Upper lobe of left lung (tissue), 6 donors: ENCODE data around the gene TMEM184A. TPM values are rescaled to one million over a fixed set of nuclear protein-coding genes. Genes with fewer than 3 reads are reported as not detected.

ENCODE experiments used
- ATAC-seq, 2 donors: fragments of 200-7000 bp; cut with Tn5 transposase; one replicate each; pipeline ENCODE4 v1.9.1; 2022; ENCODE audit warnings: mild to moderate bottlenecking in 2 of 2, moderate library complexity in 2 of 2; ENCODE audit not compliant: low FRiP score in 2 of 2
- DNase-seq, 2 donors: peaks; one replicate each; pipeline ENCODE4 v3.0.0-alpha.2; 2019 to 2020
- H3K27ac ChIP-seq, 4 donors: fragments of 200-600 bp; sonication (generic); one replicate each; pipeline ENCODE4 v1.5.1; 2016 to 2019
- H3K27me3 ChIP-seq, 4 donors: fragments of 200-600 bp; sonication (generic); one replicate each; pipeline ENCODE4 v1.5.1; 2017 to 2019
- H3K36me3 ChIP-seq, 4 donors: fragments of 200-600 bp; sonication (generic); one replicate each; pipeline ENCODE4 v1.5.1; 2016 to 2019
- H3K4me1 ChIP-seq, 4 donors: fragments of 200-600 bp; sonication (generic); one replicate each; pipeline ENCODE4 v1.5.1; 2018 to 2019
- H3K4me3 ChIP-seq, 4 donors: fragments of 200-600 bp; sonication (generic); one replicate each; pipeline ENCODE4 v1.5.1; 2017 to 2019; ENCODE audit warnings: mild to moderate bottlenecking in 2 of 4, moderate library complexity in 1 of 4
- H3K9me3 ChIP-seq, 4 donors: fragments of 200-600 bp; sonication (generic); one replicate each; pipeline ENCODE4 v1.5.1; 2018 to 2019
- EP300 ChIP-seq, 4 donors: sonication (generic); formaldehyde crosslinking; IDR thresholded peaks; one replicate each; pipeline ENCODE4 v1.5.1; 2017; ENCODE audit warnings: antibody characterized with exemption in 4 of 4, control low read depth in 2 of 4
- POLR2A ChIP-seq, 4 donors: fragments of 450-650 bp; IDR thresholded peaks; one replicate each; pipeline ENCODE4 v1.5.1; 2016 to 2017; ENCODE audit warnings: antibody characterized with exemption in 4 of 4, mild to moderate bottlenecking in 2 of 4
- POLR2AphosphoS5 ChIP-seq, 2 donors: sonication (generic); formaldehyde crosslinking; IDR thresholded peaks; one replicate each; pipeline ENCODE4 v1.5.1; 2017; ENCODE audit warnings: antibody characterized with exemption in 2 of 2
- WGBS, 2 donors: methylation state at CpG; one replicate each; pipeline ENCODE4 v1.1.5; 2017 to 2018; 5-methylcytosine and 5-hydroxymethylcytosine counted together
- total RNA-seq, 6 donors: library from RNA; depleted of rRNA in 4 of 6; stranded (reverse); fragments of >200 nt in 4 of 6; gene quantifications; one replicate each; pipeline versions ENCODE4 v1.1.0 to v1.2.1, GENCODE V29; 2016 to 2021
- TF ChIP-seq, protein P1 (sequence below), 6 experiments: fragments of 450-650 bp in 4 of 6; fragments of 200-600 bp in 2 of 6; sonication (generic) in 2 of 6; IDR thresholded peaks; one replicate each; pipeline ENCODE4 v1.5.1; 2016 to 2019; ENCODE audit warnings: antibody characterized with exemption in 6 of 6
- donor health status: DM: no; HTN: no; CAD: no; lungs with moderate emphysema.
- donor health status: DM: no; HTN: yes; CAD: no; lungs with severe emphysema.

TMEM184A gene
- total RNA-seq, 6 donors from 2014 or later, result 5.0 to 11.7 (median 10.4) TPM

- Histone ChIP-seq H3K27ac (no peak overlapping the region), H3K27me3 (no peaks in the 10 kb centered on the region), H3K4me1 (peaks cover 12 to 32% (median 23%) of the 10 kb centered on the region in 4 donors), H3K36me3 (peaks cover 17 to 61% (median 55%) of the 10 kb centered on the region in 4 donors), H3K9me3 (no peaks in the 10 kb centered on the region), H3K4me3 (no peak overlapping the region)
- TF ChIP-seq, protein P1, sequence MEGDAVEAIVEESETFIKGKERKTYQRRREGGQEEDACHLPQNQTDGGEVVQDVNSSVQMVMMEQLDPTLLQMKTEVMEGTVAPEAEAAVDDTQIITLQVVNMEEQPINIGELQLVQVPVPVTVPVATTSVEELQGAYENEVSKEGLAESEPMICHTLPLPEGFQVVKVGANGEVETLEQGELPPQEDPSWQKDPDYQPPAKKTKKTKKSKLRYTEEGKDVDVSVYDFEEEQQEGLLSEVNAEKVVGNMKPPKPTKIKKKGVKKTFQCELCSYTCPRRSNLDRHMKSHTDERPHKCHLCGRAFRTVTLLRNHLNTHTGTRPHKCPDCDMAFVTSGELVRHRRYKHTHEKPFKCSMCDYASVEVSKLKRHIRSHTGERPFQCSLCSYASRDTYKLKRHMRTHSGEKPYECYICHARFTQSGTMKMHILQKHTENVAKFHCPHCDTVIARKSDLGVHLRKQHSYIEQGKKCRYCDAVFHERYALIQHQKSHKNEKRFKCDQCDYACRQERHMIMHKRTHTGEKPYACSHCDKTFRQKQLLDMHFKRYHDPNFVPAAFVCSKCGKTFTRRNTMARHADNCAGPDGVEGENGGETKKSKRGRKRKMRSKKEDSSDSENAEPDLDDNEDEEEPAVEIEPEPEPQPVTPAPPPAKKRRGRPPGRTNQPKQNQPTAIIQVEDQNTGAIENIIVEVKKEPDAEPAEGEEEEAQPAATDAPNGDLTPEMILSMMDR (IDR thresholded peaks at IDR 0.05), result no peak
- TF ChIP-seq POLR2AphosphoS5 (IDR thresholded peaks at IDR 0.05) (no peak), POLR2A (IDR thresholded peaks at IDR 0.05) (no peak), EP300 (IDR thresholded peaks at IDR 0.05) (no peak)
- ATAC-seq (no peak), DNase-seq (peak in 1 of 2 donors; percentile 80)
- WGBS, 2 donors, result 95 to 97% methylated on average over 15 to 21 of the region's 21 CpGs
These were observed 54.3 kb downstream of the TMEM184A start for GRCh38 chr7:1501487-1502270.

- ATAC-seq, result no peak
- Histone ChIP-seq H3K4me3 (no peak overlapping the region), H3K36me3 (peaks cover 17 to 76% (median 67%) of the 10 kb centered on the region in 4 donors), H3K9me3 (no peaks in the 10 kb centered on the region), H3K27ac (no peak overlapping the region), H3K4me1 (peaks cover 12 to 32% (median 20%) of the 10 kb centered on the region in 4 donors), H3K27me3 (no peaks in the 10 kb centered on the region)
- 96% methylated on average over 16 to 30 of the region's 34 CpGs for WGBS, 2 donors
- DNase-seq, result peak in 1 of 2 donors; percentile 69
- no peak for TF ChIP-seq POLR2A (IDR thresholded peaks at IDR 0.05)
- no peak for TF ChIP-seq EP300 (IDR thresholded peaks at IDR 0.05)
- TF ChIP-seq POLR2AphosphoS5 (IDR thresholded peaks at IDR 0.05), result no peak
- TF ChIP-seq, protein P1 (IDR thresholded peaks at IDR 0.05), result no peak
These were observed 55.8 kb downstream of the TMEM184A start for GRCh38 chr7:1500064-1500807.

GRCh38 chr7:1499367-1500029 is 56.5 kb downstream of the TMEM184A start:
- Histone ChIP-seq H3K27ac (no peak overlapping the region), H3K9me3 (no peaks in the 10 kb centered on the region), H3K27me3 (no peaks in the 10 kb centered on the region), H3K4me1 (peaks cover 12 to 26% (median 15%) of the 10 kb centered on the region in 4 donors), H3K36me3 (peaks cover 17 to 83% (median 74%) of the 10 kb centered on the region in 4 donors), H3K4me3 (no peak overlapping the region)
- peak in 1 of 2 donors; percentile 77 for DNase-seq
- WGBS, 2 donors, result 92 to 94% methylated on average over 14 to 25 of the region's 33 CpGs
- TF ChIP-seq, protein P1 (IDR thresholded peaks at IDR 0.05), result no peak
- no peak for TF ChIP-seq EP300 (IDR thresholded peaks at IDR 0.05)
- TF ChIP-seq POLR2A (IDR thresholded peaks at IDR 0.05), result no peak
- TF ChIP-seq POLR2AphosphoS5 (IDR thresholded peaks at IDR 0.05), result no peak
- ATAC-seq, result no peak

DNA sequence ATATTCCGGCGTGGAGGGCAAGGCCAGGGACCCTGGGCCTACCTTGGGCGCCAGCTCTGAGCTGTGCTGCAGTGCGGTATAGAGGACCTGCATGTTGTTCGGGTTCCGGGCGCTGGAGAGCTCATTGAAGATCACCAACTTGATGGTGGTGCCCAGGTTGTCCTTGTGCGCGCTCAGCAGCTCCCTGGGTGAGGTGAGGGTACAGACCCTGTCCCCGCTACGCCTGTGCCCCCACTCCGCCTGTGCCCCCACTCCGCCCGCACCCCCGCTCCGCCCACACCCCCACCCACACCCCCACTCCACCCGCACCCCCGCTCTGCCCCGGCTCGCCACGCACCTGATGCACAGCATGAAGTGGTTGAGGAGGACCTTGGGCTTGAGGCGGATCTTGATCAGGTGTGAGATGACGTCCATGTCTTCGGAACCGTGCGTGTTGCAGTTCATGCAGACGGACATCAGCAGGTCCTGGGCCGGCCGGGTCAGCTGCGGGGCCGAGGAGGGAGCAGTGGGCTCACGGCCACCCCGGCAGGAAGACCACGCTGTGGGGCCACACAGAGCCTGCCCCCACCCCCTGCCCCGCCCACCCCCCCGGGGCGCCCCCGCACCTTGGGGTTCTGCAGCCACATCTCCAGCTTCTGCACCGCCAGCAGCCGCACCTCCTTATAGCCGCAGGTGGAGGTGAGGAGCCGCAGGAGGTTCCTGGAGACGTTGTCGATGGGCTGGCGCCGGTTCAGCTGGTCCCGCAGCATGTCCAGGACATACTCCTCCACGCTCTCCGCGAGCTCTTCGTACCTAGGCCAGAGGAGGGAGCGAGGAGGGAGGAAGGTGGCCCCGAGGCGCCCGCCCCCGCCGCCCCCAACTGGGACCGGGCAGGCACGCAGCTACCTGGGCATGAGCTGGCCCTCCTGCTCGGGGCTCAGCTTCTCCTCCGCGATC is 57.4 kb downstream of the TMEM184A start:
- TF ChIP-seq, protein P1 (IDR thresholded peaks at IDR 0.05), result no peak
- TF ChIP-seq EP300 (IDR thresholded peaks at IDR 0.05), result no peak
- no peak for TF ChIP-seq POLR2A (IDR thresholded peaks at IDR 0.05)
- TF ChIP-seq POLR2AphosphoS5 (IDR thresholded peaks at IDR 0.05), result no peak
- 95 to 96% methylated on average over 23 to 51 of the region's 62 CpGs for WGBS, 2 donors
- no peaks in the 10 kb centered on the region for H3K9me3 ChIP-seq
- peak in 1 of 2 donors; percentile 72 for DNase-seq
- no peak overlapping the region for H3K4me3 ChIP-seq
- no peak overlapping the region for H3K27ac ChIP-seq
- H3K36me3 ChIP-seq, result peaks cover 20 to 92% (median 81%) of the 10 kb centered on the region in 4 donors
- H3K27me3 ChIP-seq, result no peaks in the 10 kb centered on the region
- ATAC-seq, result no peak
- peaks cover 12 to 22% (median 14%) of the 10 kb centered on the region in 4 donors for H3K4me1 ChIP-seq
